Stomach smooth muscle (tissue), 2 donors: Measurements from ENCODE around the gene PTPRN2.

Source experiments
- H3K27ac ChIP-seq: one replicate; pipeline ENCODE4 v1.7.0; 2013; ENCODE audit warnings: mild to moderate bottlenecking, low read length, inconsistent platforms
- H3K27me3 ChIP-seq, 2 donors: one replicate each; pipeline ENCODE4 v1.7.0; 2013; ENCODE audit warnings: low read length in 2 of 2; ENCODE audit not compliant: insufficient read depth in 2 of 2, control insufficient read depth in 1 of 2
- H3K36me3 ChIP-seq, 2 donors: one replicate each; pipeline ENCODE4 v1.7.0; 2013; ENCODE audit warnings: low read length in 2 of 2; ENCODE audit not compliant: control insufficient read depth in 2 of 2, insufficient read depth in 2 of 2
- H3K4me1 ChIP-seq: one replicate; pipeline ENCODE4 v1.7.0; 2013; ENCODE audit warnings: low read length; ENCODE audit not compliant: control insufficient read depth, insufficient read depth
- H3K4me3 ChIP-seq, 2 donors: one replicate each; pipeline ENCODE4 v1.7.0; 2013; ENCODE audit warnings: low read length in 2 of 2
- H3K9ac ChIP-seq, 2 donors: one replicate each; pipeline ENCODE4 v1.7.0; 2013; ENCODE audit warnings: low read length in 2 of 2, mild to moderate bottlenecking in 1 of 2
- H3K9me3 ChIP-seq, 2 donors: one replicate each; pipeline ENCODE4 v1.7.0; 2013; ENCODE audit warnings: low read length in 2 of 2; ENCODE audit not compliant: control insufficient read depth in 2 of 2
- donor health status: healthy.
- donor health status: Pancreatic carcinoma.

The PTPRN2 gene

DNA sequence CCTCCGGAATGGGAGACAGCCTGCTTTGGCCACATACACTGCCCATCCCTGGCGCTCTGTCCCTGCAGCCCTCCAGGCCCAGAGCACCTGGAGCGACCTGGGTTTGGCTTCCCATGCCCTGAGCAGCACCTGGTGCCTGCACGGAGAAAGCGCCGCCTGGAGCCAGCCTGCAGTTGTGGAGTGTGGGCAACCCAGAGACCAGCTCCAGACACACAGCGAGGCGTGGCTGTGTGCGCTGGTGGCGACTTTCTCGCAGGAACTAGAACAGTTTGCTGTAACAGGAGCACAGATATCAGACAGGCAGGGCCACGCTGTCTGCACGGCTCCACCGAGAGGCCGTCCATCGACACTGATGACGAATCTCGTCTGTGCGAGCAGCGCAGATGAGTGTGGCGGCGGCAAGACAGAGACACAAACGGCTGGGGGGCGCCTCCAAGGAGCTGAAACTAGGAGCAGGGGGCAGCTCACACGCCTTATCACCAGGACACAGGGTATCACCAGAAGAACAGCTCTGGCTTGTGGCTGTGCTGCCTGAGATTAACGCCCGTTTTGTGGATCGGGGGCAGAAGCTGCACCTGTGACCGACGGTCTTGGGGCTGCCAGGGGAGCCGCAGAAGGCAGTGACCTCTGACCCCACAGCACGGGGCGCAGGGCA, 975.5 kb downstream of the PTPRN2 start:
- peak overlapping the region in 1 of 2 donors; percentile 74 for H3K4me3 ChIP-seq
- peaks cover 4 to 13% of the 10 kb centered on the region in 2 donors for H3K27me3 ChIP-seq
- H3K9me3 ChIP-seq, result peaks cover 0 to 5% of the 10 kb centered on the region in 2 donors
- H3K4me1 ChIP-seq, result peaks cover 8% of the 10 kb centered on the region
- no peak overlapping the region for H3K9ac ChIP-seq
- H3K36me3 ChIP-seq, result no peaks in the 10 kb centered on the region
- no peak overlapping the region for H3K27ac ChIP-seq

- Histone ChIP-seq H3K9ac (no peak overlapping the region), H3K4me1 (peaks cover 8% of the 10 kb centered on the region), H3K4me3 (no peak overlapping the region), H3K9me3 (peaks cover 0 to 5% of the 10 kb centered on the region in 2 donors), H3K27me3 (peaks cover 4 to 16% of the 10 kb centered on the region in 2 donors), H3K27ac (no peak overlapping the region), H3K36me3 (no peaks in the 10 kb centered on the region)
These were observed 976.3 kb downstream of the PTPRN2 start for GRCh38 chr7:157611341-157611740.

DNA sequence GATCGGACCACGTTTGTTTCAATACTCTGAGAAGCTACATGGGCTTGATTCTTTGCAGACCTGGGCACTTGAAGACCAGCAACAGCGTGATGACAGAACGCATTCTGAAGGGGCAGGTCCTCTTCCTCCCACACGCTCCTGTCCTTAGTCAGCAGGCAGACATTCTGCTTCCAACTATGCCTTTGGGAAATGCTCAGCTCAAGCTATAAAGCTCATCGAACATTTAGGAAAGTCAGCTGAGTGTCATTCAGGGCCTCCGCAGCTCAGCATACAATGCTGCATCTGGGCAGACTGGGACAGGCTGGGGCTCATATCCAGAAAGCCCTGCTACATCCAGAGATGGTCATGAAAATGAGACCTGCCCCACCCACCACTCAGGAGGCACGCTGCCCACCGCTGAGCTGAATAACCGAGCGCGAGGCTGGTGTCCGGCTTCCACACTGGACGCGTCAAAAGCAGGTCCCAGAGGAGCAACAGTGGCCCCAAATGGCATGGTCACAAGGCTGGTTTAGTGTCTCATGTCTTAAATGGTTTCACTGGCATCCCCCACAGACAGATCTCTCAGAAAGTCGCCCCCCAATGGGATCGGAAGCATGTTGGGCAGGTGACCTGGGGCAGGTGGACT, 976.8 kb downstream of the PTPRN2 start:
- H3K9ac ChIP-seq, result no peak overlapping the region
- H3K27ac ChIP-seq, result no peak overlapping the region
- peaks cover 8% of the 10 kb centered on the region for H3K4me1 ChIP-seq
- no peak overlapping the region for H3K4me3 ChIP-seq
- peaks cover 4 to 16% of the 10 kb centered on the region in 2 donors for H3K27me3 ChIP-seq
- H3K36me3 ChIP-seq, result no peaks in the 10 kb centered on the region
- H3K9me3 ChIP-seq, result peaks cover 0 to 5% of the 10 kb centered on the region in 2 donors

DNA sequence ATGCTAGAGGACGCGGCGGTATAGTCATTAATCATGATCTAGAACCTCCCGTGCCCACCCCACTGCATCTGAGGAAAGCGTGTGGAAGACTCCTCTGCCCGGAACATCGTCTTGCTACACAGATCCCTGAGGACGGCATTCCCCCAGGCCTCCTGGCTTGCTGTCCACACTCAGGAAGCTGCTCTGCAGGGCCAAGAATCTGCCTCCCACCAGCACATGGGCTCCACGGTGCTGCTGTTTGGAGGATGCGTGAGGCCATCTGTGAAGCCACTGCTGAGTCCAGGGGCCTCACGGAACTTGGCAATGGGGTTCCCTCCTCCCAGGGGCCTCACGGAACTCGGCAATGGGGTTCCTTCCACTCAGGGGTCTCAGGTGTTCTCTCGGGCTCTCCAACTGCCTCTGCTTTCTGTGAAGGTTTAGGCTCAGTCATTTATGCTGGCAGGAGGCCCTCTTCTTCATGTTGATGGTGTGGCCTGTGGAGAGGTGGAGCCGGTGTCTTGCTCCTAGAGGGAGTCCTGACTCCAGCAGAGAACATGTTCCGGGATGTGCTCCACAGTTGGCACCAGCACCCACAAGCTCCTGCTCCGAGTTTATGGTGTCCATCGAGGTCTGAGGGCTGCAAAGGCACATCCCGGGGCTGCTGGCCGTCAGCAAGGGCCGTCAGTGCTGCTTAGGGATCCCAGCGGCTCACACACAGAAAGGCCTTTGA, 977.5 kb downstream of the PTPRN2 start:
- no peak overlapping the region for H3K9ac ChIP-seq
- peaks cover 8% of the 10 kb centered on the region for H3K4me1 ChIP-seq
- peaks cover 4 to 15% of the 10 kb centered on the region in 2 donors for H3K27me3 ChIP-seq
- H3K9me3 ChIP-seq, result peaks cover 0 to 5% of the 10 kb centered on the region in 2 donors
- no peak overlapping the region for H3K4me3 ChIP-seq
- no peak overlapping the region for H3K27ac ChIP-seq
- no peaks in the 10 kb centered on the region for H3K36me3 ChIP-seq

- Histone ChIP-seq H3K4me1 (peaks cover 8% of the 10 kb centered on the region), H3K36me3 (no peaks in the 10 kb centered on the region), H3K27ac (no peak overlapping the region), H3K9ac (no peak overlapping the region), H3K27me3 (peaks cover 4 to 14% of the 10 kb centered on the region in 2 donors), H3K4me3 (no peak overlapping the region), H3K9me3 (peaks cover 0 to 5% of the 10 kb centered on the region in 2 donors)
These were observed 978.1 kb downstream of the PTPRN2 start for GRCh38 chr7:157609516-157609915.

DNA sequence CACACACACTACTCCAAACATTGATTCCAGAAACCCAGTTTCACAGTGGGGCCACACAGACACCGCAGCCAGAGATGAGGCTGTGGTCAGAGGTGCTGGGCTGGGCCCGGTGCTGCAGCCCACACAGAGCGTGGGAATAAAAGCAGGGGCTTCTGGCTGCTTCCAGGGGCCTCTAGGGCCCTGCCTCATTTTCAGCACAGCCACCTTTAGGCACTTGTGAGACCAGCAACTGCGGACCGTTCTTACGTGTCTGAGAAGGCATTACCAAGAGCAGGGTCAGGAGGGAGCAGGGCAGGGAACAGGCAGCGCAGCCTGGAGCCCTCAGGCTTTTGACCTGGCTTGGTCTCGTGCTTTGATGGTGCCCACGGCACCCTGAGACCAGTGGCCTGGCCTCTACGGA, 980.4 kb downstream of the PTPRN2 start:
- Histone ChIP-seq H3K4me1 (peaks cover under 1% of the 10 kb centered on the region), H3K36me3 (no peaks in the 10 kb centered on the region), H3K27me3 (peaks cover under 1 to 8% of the 10 kb centered on the region in 2 donors), H3K9me3 (peaks cover 0 to 5% of the 10 kb centered on the region in 2 donors), H3K27ac (no peak overlapping the region), H3K9ac (no peak overlapping the region), H3K4me3 (no peak overlapping the region)

- no peak overlapping the region for H3K27ac ChIP-seq
- no peak overlapping the region for H3K9ac ChIP-seq
- no peaks in the 10 kb centered on the region for H3K4me1 ChIP-seq
- H3K9me3 ChIP-seq, result peaks cover 0 to 5% of the 10 kb centered on the region in 2 donors
- peaks cover 0 to 5% of the 10 kb centered on the region in 2 donors for H3K27me3 ChIP-seq
- H3K36me3 ChIP-seq, result no peaks in the 10 kb centered on the region
- H3K4me3 ChIP-seq, result no peak overlapping the region
These were observed 981.5 kb downstream of the PTPRN2 start for GRCh38 chr7:157606140-157606539.

GRCh38 chr7:157605638-157606037, 982.0 kb downstream of the PTPRN2 start:
- peaks cover 0 to 5% of the 10 kb centered on the region in 2 donors for H3K27me3 ChIP-seq
- no peak overlapping the region for H3K9ac ChIP-seq
- no peak overlapping the region for H3K4me3 ChIP-seq
- H3K27ac ChIP-seq, result no peak overlapping the region
- no peaks in the 10 kb centered on the region for H3K4me1 ChIP-seq
- no peaks in the 10 kb centered on the region for H3K36me3 ChIP-seq
- H3K9me3 ChIP-seq, result peaks cover 0 to 5% of the 10 kb centered on the region in 2 donors

DNA sequence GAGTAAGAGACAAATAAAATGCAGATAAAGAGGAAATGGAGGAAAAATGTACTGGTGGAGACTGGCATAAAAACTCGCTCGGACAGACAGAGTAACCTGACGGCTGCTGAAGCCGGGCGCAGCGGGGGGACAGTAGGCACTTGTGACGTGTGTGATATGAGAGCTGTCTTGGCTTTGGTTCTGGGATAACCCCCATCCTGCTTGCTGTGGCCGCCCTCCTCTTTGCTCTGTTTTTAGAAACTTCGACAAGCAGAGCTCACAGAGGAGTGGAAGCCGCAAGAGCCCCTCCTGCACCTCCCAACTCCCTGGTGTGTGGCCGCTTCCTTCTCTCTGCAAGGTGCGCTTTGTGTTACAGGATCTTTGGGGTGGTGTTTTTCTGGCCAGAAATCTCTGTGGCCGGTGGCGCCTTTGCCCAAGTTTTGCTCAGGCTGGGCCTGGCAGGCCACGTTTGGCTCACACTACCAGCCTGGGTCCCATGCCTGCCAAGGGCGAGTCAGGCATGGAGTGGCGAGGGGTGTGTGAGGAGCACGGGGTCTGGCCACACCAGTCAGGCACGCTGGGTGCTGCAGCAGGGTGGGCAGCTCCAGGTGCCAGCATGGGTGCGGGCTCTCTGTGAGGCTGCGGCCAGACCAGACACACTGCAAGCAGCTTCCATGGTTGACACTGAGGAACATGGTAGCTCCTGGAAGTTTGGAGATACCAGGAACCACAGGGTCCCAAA, 982.8 kb downstream of the PTPRN2 start:
- Histone ChIP-seq H3K4me1 (no peaks in the 10 kb centered on the region), H3K27ac (no peak overlapping the region), H3K9ac (no peak overlapping the region), H3K36me3 (no peaks in the 10 kb centered on the region), H3K9me3 (peaks cover 0 to 5% of the 10 kb centered on the region in 2 donors), H3K27me3 (peaks cover 0 to 5% of the 10 kb centered on the region in 2 donors), H3K4me3 (no peak overlapping the region)

DNA sequence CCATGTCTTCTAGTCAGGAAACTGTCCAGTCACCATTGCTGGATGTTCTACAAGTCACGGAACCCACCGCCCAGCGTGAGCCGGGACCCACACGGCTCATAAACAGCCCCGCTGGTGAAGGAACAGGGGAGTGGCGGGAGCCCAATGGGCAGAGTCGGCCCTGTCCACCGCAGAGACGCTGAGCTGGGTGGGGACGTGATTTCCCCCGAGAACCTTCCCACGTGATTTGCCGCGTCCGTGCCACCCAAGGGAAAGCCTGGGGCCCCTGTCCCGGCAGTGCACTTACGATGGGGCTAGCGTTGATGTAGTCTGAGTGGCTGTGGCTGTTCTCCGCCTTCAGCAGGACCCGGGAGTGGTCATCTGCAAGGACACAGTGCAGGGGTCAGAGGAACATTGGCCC, 983.9 kb downstream of the PTPRN2 start:
- no peaks in the 10 kb centered on the region for H3K4me1 ChIP-seq
- H3K9ac ChIP-seq, result no peak overlapping the region
- no peaks in the 10 kb centered on the region for H3K9me3 ChIP-seq
- peaks cover 0 to 5% of the 10 kb centered on the region in 2 donors for H3K27me3 ChIP-seq
- H3K4me3 ChIP-seq, result no peak overlapping the region
- H3K27ac ChIP-seq, result no peak overlapping the region
- no peaks in the 10 kb centered on the region for H3K36me3 ChIP-seq
